WERI-Rb-1 (cell line): ENCODE data around the gene ALG9.
A peak's percentile ranks its signal among the peaks of the same experiment; 100 is the strongest.

Experiments
- DNase-seq: peaks from one replicate; pipeline ENCODE4 v3.0.0-alpha.2; 2020
- H3K27ac ChIP-seq: fragments of 250-450 bp; sonication (Bioruptor Pico); 2 replicates; pipeline ENCODE4 v1.5.1; 2020; ENCODE audit warnings: mild to moderate bottlenecking, moderate library complexity
- H3K27me3 ChIP-seq: fragments of 250-450 bp; sonication (Bioruptor Pico); 2 replicates; pipeline ENCODE4 v1.5.1; 2021; ENCODE audit warnings: mild to moderate bottlenecking, low read depth, moderate library complexity; ENCODE audit not compliant: insufficient read depth, severe bottlenecking
- H3K36me3 ChIP-seq: fragments of 250-450 bp; sonication (Bioruptor Pico); 2 replicates; pipeline ENCODE4 v1.5.1; 2020; ENCODE audit warnings: mild to moderate bottlenecking, moderate library complexity
- H3K4me3 ChIP-seq: 2 replicates; pipeline ENCODE4 v1.5.1; 2011; ENCODE audit warnings: low read depth, mild to moderate bottlenecking, control low read depth, low read length
- H3K9me3 ChIP-seq: fragments of 250-450 bp; sonication (Bioruptor Pico); 2 replicates; pipeline ENCODE4 v1.5.1; 2021; ENCODE audit warnings: mild to moderate bottlenecking, moderate library complexity; ENCODE audit not compliant: severe bottlenecking
- CTCF ChIP-seq: IDR thresholded peaks from 2 replicates; pipeline ENCODE4 v1.5.1; 2011; ENCODE audit warnings: low read depth, mild to moderate bottlenecking, control low read depth, inconsistent platforms, low read length

The ALG9 gene

GRCh38 chr11:111759376-111759775, 112.0 kb downstream of the ALG9 start:
- no peak for TF ChIP-seq CTCF
- no peaks in the 10 kb centered on the region for H3K27me3 ChIP-seq
- H3K9me3 ChIP-seq: no peaks in the 10 kb centered on the region
- no peak for DNase-seq
- no peak overlapping the region for H3K4me3 ChIP-seq
- H3K27ac ChIP-seq: no peak overlapping the region
- H3K36me3 ChIP-seq: peaks cover 78% of the 10 kb centered on the region

GRCh38 chr11:111756097-111756496, 115.3 kb downstream of the ALG9 start:
- no peak for DNase-seq
- no peak for TF ChIP-seq CTCF
- Histone ChIP-seq H3K36me3 (peaks cover 76% of the 10 kb centered on the region), H3K4me3 (no peak overlapping the region), H3K27me3 (no peaks in the 10 kb centered on the region), H3K27ac (no peak overlapping the region), H3K9me3 (no peaks in the 10 kb centered on the region)

GRCh38 chr11:111749646-111750045, 121.7 kb downstream of the ALG9 start:
- no peak for TF ChIP-seq CTCF
- no peaks in the 10 kb centered on the region for H3K27me3 ChIP-seq
- no peaks in the 10 kb centered on the region for H3K9me3 ChIP-seq
- peaks cover 75% of the 10 kb centered on the region for H3K36me3 ChIP-seq
- no peak for DNase-seq
- no peak overlapping the region for H3K4me3 ChIP-seq
- H3K27ac ChIP-seq: no peak overlapping the region

GRCh38 chr11:111748035-111748804, 123.2 kb downstream of the ALG9 start:
- no peak overlapping the region for H3K4me3 ChIP-seq
- peaks cover 71% of the 10 kb centered on the region for H3K36me3 ChIP-seq
- H3K27me3 ChIP-seq: no peaks in the 10 kb centered on the region
- no peaks in the 10 kb centered on the region for H3K9me3 ChIP-seq
- no peak for TF ChIP-seq CTCF
- peak; percentile 50 for DNase-seq
- H3K27ac ChIP-seq: no peak overlapping the region

GRCh38 chr11:111745719-111746504, 125.5 kb downstream of the ALG9 start:
- Histone ChIP-seq H3K36me3 (peaks cover 66% of the 10 kb centered on the region), H3K4me3 (no peak overlapping the region)

More at GRCh38 chr11:111745719-111746504, 125.5 kb downstream of the ALG9 start:
- DNase-seq: no peak
- Histone ChIP-seq H3K27ac (no peak overlapping the region), H3K27me3 (no peaks in the 10 kb centered on the region), H3K9me3 (no peaks in the 10 kb centered on the region)
- no peak for TF ChIP-seq CTCF
